HG03039 (cell line): ENCODE results near the gene GLIPR1L1.

Experiments used
- ATAC-seq: cut with Tn5 transposase; IDR thresholded peaks from one replicate; pipeline ENCODE4 v1.9.1; 2021; ENCODE audit warnings: mild to moderate bottlenecking, moderate library complexity; ENCODE audit not compliant: unreplicated experiment

Gene GLIPR1L1

GRCh38 chr12:75349946-75350345 lies 15.5 kb downstream of the GLIPR1L1 start:
- no peak for ATAC-seq

GRCh38 chr12:75350413-75350812 lies 15.9 kb downstream of the GLIPR1L1 start:
- ATAC-seq: no peak

GRCh38 chr12:75354011-75354410 lies 19.5 kb downstream of the GLIPR1L1 start:
- no peak for ATAC-seq

- no peak for ATAC-seq
These were observed 26.4 kb downstream of the GLIPR1L1 start for GRCh38 chr12:75360920-75361319.

GRCh38 chr12:75361408-75361807 lies 26.9 kb downstream of the GLIPR1L1 start:
- no peak for ATAC-seq

GRCh38 chr12:75364919-75365318 lies 30.4 kb downstream of the GLIPR1L1 start:
- ATAC-seq: no peak

GRCh38 chr12:75366629-75367028 lies 32.2 kb downstream of the GLIPR1L1 start:
- ATAC-seq: peak; percentile 65

GRCh38 chr12:75374971-75375370 lies 40.5 kb downstream of the GLIPR1L1 start:
- ATAC-seq: no peak

GRCh38 chr12:75378354-75378753 lies 43.9 kb downstream of the GLIPR1L1 start:
- ATAC-seq: no peak

GRCh38 chr12:75389061-75389460 lies 54.6 kb downstream of the GLIPR1L1 start:
- ATAC-seq: no peak

GRCh38 chr12:75389706-75390105 lies 55.2 kb downstream of the GLIPR1L1 start:
- ATAC-seq: no peak

- no peak for ATAC-seq
These were observed 55.9 kb downstream of the GLIPR1L1 start for GRCh38 chr12:75390156-75390898.

GRCh38 chr12:75390899-75391538 lies 56.5 kb downstream of the GLIPR1L1 start, which contains the start of gene GLIPR1L2:
Gene GLIPR1L2 (plus strand): TSS chr12:75391089. CDS start chr12:75391117, 28 bp downstream.
- ATAC-seq: peak; percentile 97

GRCh38 chr12:75404231-75404630 lies 69.8 kb downstream of the GLIPR1L1 start:
- no peak for ATAC-seq

- ATAC-seq: no peak
These were observed 73.2 kb downstream of the GLIPR1L1 start for GRCh38 chr12:75407683-75408082.

- no peak for ATAC-seq
These were observed 75.4 kb downstream of the GLIPR1L1 start for GRCh38 chr12:75409830-75410229.

- ATAC-seq: no peak
These were observed 80.2 kb downstream of the GLIPR1L1 start for GRCh38 chr12:75414671-75415070.

- no peak for ATAC-seq
These were observed 85.4 kb downstream of the GLIPR1L1 start for GRCh38 chr12:75419841-75420240.
